ENCODE data around the gene KLC1.

Gene KLC1

GRCh38 chr14:103628221-103628683, 759 bp upstream of the KLC1 start:
- Histone ChIP-seq H3K4me3 (ENCODE audit: low read depth, low read length) (peak overlapping the region; percentile 78), H3K27me3 (ENCODE audit: control insufficient read depth, insufficient read depth, low read length) (no peaks in the 10 kb centered on the region), H3K9me3 (ENCODE audit: control insufficient read depth, low read length) (no peaks in the 10 kb centered on the region), H3K4me2 (ENCODE audit: low read length) (peak overlapping the region; percentile 94), H3K79me2 (peaks cover 32% of the 10 kb centered on the region), H3K4me1 (peaks cover 13% of the 10 kb centered on the region), H3K9ac (peak overlapping the region; percentile 87), H2AFZ (peak overlapping the region; percentile 97), H3K36me3 (ENCODE audit: control insufficient read depth, insufficient read depth, low read length) (no peaks in the 10 kb centered on the region), H3K27ac (peak overlapping the region; percentile 95)
- TF ChIP-seq CTCF (IDR thresholded peaks at IDR 0.05), result no peak

GRCh38 chr14:103629503-103630121, 601 bp downstream of the KLC1 start:
- H3K9ac ChIP-seq, result peak overlapping the region; percentile 87
- peaks cover 13% of the 10 kb centered on the region for H3K4me1 ChIP-seq
- peak overlapping the region; percentile 95 for H3K27ac ChIP-seq
- peak overlapping the region; percentile 94 for H3K4me2 ChIP-seq (ENCODE audit: low read length)
- no peaks in the 10 kb centered on the region for H3K9me3 ChIP-seq (ENCODE audit: control insufficient read depth, low read length)
- no peak for TF ChIP-seq CTCF (IDR thresholded peaks at IDR 0.05)
- peaks cover 42% of the 10 kb centered on the region for H3K79me2 ChIP-seq
- H3K4me3 ChIP-seq (ENCODE audit: low read depth, low read length), result peak overlapping the region; percentile 78
- no peaks in the 10 kb centered on the region for H3K36me3 ChIP-seq (ENCODE audit: control insufficient read depth, insufficient read depth, low read length)
- peak overlapping the region; percentile 97 for H2AFZ ChIP-seq
- H3K27me3 ChIP-seq (ENCODE audit: control insufficient read depth, insufficient read depth, low read length), result no peaks in the 10 kb centered on the region

GRCh38 chr14:103630364-103631108, 1.5 kb downstream of the KLC1 start:
- Histone ChIP-seq H3K9me3 (ENCODE audit: control insufficient read depth, low read length) (no peaks in the 10 kb centered on the region), H3K4me2 (ENCODE audit: low read length) (peak overlapping the region; percentile 94), H3K36me3 (ENCODE audit: control insufficient read depth, insufficient read depth, low read length) (no peaks in the 10 kb centered on the region), H2AFZ (no peak overlapping the region), H3K27ac (peak overlapping the region; percentile 95), H3K9ac (no peak overlapping the region), H3K27me3 (ENCODE audit: control insufficient read depth, insufficient read depth, low read length) (no peaks in the 10 kb centered on the region), H3K4me3 (ENCODE audit: low read depth, low read length) (peak overlapping the region; percentile 78), H3K79me2 (peaks cover 51% of the 10 kb centered on the region), H3K4me1 (peaks cover 13% of the 10 kb centered on the region)
- TF ChIP-seq CTCF (IDR thresholded peaks at IDR 0.05), result no peak

GRCh38 chr14:103633391-103633790, 4.4 kb downstream of the KLC1 start:
- TF ChIP-seq CTCF (IDR thresholded peaks at IDR 0.05), result no peak
- Histone ChIP-seq H3K36me3 (ENCODE audit: control insufficient read depth, insufficient read depth, low read length) (no peaks in the 10 kb centered on the region), H3K27ac (no peak overlapping the region), H3K79me2 (peaks cover 73% of the 10 kb centered on the region), H3K4me1 (peaks cover 7% of the 10 kb centered on the region), H3K9ac (no peak overlapping the region), H2AFZ (no peak overlapping the region), H3K27me3 (ENCODE audit: control insufficient read depth, insufficient read depth, low read length) (no peaks in the 10 kb centered on the region), H3K9me3 (ENCODE audit: control insufficient read depth, low read length) (no peaks in the 10 kb centered on the region), H3K4me2 (ENCODE audit: low read length) (no peak overlapping the region), H3K4me3 (ENCODE audit: low read depth, low read length) (no peak overlapping the region)
